ENCODE data around the gene FHIT.
"Not testable (repeated sequence)": the region's sequence is repeated elsewhere in the genome, so short reads cannot be mapped to it uniquely, and the experiment has no call there.

The FHIT gene

GRCh38 chr3:61111825-61112224, 139.4 kb downstream of the FHIT start:
- DNase-seq (ENCODE audit: low spot score): no peak

DNA sequence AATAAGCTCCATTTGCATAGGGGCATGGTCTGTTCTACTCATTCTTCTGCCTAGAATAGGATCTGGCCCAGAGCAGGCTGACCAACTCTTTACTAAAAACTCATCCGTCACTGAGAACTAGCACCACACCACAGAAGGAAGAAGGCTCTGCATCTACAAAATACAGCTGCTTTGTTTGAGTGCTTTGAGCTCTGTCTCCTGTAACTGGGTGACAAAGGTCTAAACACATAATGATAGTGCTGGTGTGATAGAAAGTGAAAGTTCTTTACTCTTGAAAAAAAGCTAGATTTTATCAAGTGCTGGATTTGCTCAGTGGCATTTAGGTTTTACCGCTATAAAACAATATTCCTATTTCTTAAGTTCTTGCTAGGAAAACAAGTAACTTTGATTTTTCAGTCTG, 140.7 kb downstream of the FHIT start:
- DNase-seq (ENCODE audit: low spot score): no peak

- no peak for DNase-seq (ENCODE audit: low spot score)
These were observed 142.8 kb downstream of the FHIT start for GRCh38 chr3:61108247-61109019.

DNA sequence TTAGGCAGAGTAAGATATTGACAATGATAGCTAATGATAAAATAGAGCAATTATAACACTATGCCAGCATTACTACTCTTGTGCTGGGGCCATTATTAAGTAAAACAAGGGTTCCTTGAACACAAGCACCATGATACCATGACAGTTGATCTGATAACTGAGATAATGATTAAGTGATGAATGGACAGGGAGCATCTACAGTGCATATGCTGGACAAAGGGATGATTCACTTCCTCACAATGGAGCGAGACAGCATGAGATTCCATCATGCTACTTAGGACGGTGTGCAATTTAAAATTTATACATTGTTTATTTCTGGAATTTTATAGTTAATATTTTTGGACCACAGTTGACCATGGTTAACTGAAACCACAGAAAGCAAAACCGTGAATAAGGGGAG, 156.6 kb downstream of the FHIT start:
- no peak for DNase-seq (ENCODE audit: low spot score)

- no peak for DNase-seq (ENCODE audit: low spot score)
These were observed 157.9 kb downstream of the FHIT start for GRCh38 chr3:61093364-61093763.

GRCh38 chr3:61092870-61093269, 158.4 kb downstream of the FHIT start:
- no peak for DNase-seq (ENCODE audit: low spot score)

DNA sequence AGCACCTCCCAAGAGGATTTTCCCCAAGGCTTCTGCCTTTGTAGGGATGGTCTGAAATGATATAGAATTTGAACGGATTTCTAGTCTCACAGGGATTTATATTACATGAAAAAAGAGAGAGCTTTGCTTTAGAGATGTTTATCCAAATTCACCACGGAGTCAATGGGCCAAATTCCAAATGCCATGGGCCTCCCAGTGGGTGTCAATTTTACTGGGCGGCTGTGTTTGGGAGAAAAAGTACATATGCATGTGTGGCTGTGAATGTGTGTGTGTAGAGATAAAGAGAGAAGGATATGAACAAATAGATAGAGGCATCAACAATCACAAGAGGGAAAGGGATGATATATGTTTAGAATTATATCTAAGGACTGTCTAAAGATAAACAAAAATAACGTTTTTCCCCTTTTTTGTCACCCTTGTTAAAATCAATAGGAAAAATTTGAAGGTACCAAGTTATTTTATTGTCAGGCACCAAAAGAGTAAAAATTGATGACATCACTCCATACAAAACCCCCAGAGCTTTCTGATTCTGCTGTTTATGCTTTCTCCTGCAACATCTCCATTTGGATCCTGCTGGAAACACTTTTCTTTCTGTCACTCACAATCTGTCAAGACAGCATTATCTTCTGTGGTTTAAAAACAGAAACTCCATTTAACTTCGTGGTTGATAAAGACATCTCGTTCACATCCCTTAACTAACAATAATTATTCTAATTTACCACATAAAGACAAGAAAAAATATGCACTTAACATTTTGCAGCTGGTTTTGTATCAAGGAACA, 160.7 kb downstream of the FHIT start:
- no peak for DNase-seq (ENCODE audit: low spot score)

DNA sequence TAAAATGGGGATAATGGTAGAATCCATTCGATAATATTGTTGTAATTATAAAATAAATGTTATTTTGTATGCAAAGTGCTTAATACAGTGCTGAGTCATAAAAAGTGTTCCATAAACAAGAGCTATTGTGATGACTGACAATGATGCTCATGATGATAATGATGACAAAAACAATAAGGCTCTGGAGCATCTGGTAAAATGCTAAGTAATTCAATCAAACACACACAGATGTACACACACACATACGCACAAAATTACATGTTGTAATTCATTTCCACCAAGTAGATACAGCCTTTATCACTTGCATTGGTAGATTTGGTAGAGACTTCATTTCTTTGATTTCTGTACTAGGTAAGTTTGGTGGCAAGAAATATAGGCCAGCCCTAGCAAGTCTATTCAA, 163.8 kb downstream of the FHIT start:
- no peak for DNase-seq (ENCODE audit: low spot score)

GRCh38 chr3:61081554-61081953, 169.7 kb downstream of the FHIT start:
- no peak for DNase-seq (ENCODE audit: low spot score)

GRCh38 chr3:61080737-61081445, 170.4 kb downstream of the FHIT start:
- DNase-seq (ENCODE audit: low spot score): no peak

DNA sequence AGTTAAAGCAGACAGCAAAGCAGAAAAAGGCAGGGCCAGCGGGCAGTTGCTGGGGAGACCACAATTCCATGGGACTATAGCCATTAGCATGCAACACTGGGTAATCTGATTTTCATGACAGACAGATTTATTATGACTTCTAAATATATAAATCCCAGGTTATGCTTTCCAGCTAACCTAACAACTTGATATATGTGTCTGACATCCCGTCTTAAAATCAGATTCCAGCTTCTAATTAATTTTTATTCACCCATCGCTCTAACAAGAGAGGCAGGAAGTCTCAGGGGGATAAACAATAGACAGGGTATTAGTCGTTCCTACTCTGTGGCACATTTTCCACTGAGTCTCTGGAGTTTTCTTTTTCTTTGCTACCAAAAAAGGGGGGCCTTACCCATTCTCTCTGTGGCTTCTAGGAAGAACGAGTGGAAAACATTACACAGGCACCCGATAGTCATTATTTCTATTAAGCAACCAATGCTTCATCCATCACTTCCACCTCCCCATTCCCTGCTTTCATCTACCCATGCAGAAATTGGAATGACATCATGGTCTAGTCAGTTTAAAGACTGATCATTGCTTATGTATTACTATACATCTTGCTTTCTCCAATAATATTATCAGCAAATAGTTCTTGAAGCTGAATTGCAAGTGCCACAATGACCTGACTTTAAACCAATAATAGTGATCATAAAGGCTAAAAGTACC, 173.1 kb downstream of the FHIT start:
- DNase-seq (ENCODE audit: low spot score): no peak

DNA sequence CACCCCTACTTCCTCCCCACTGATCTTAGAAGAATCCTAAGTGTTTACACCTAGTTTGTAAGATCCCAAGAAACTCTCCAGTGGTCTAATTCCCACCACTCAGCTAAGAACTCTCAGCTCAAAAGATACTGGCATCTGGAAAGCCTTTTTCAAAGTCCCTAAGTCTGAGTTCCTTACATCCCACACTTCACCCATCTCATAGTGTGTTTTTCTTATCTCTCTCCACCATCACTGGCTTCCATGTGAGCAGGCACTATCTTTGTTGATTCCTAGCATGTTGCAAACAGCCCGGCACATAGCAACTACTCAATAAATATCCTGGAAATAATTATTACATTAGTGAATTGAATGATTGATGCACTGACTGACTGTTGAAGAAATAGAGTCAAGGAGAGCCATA, 173.7 kb downstream of the FHIT start:
- no peak for DNase-seq (ENCODE audit: low spot score)

GRCh38 chr3:61074783-61075182, 176.5 kb downstream of the FHIT start:
- no peak for DNase-seq (ENCODE audit: low spot score)

- DNase-seq (ENCODE audit: low spot score): no peak
These were observed 177.6 kb downstream of the FHIT start for GRCh38 chr3:61073566-61074165.

GRCh38 chr3:61068084-61068483, 183.2 kb downstream of the FHIT start:
- DNase-seq (ENCODE audit: low spot score): no peak

- no peak for DNase-seq (ENCODE audit: low spot score)
These were observed 184.5 kb downstream of the FHIT start for GRCh38 chr3:61066800-61067199.

GRCh38 chr3:61066222-61066621, 185.0 kb downstream of the FHIT start:
- DNase-seq (ENCODE audit: low spot score): not testable (repeated sequence)

GRCh38 chr3:61065451-61066011, 185.7 kb downstream of the FHIT start:
- DNase-seq (ENCODE audit: low spot score): no peak

- DNase-seq (ENCODE audit: low spot score): no peak
These were observed 190.0 kb downstream of the FHIT start for GRCh38 chr3:61061092-61061723.

GRCh38 chr3:61060411-61060861, 190.8 kb downstream of the FHIT start:
- no peak for DNase-seq (ENCODE audit: low spot score)

GRCh38 chr3:61058836-61059235, 192.4 kb downstream of the FHIT start:
- DNase-seq (ENCODE audit: low spot score): no peak

Measured in LoVo (cell line).